H9 (cell line): ENCODE measurements around the gene PCDHB9. TPM values are rescaled to one million over a fixed set of nuclear protein-coding genes. Genes with fewer than 3 reads are reported as not detected.
"Not testable (repeated sequence)": the region's sequence is repeated elsewhere in the genome, so short reads cannot be mapped to it uniquely, and the experiment has no call there.

Experiments
- DNase-seq: peaks from one replicate; pipeline ENCODE4 v3.0.0-alpha.2; 2017
- H2AFZ ChIP-seq: one replicate; pipeline ENCODE4 v1.6.1; 2013; ENCODE audit warnings: mild to moderate bottlenecking, low read length, control low read depth, moderate library complexity
- H2AK5ac ChIP-seq: 2 replicates; pipeline ENCODE4 v1.6.1; 2013; ENCODE audit warnings: low read length, control low read depth, mixed read lengths; ENCODE audit not compliant: insufficient read length
- H2BK120ac ChIP-seq: one replicate; pipeline ENCODE4 v1.6.1; 2013; ENCODE audit warnings: low read depth, mild to moderate bottlenecking, low read length, control low read depth, inconsistent platforms; ENCODE audit not compliant: poor library complexity, severe bottlenecking
- H2BK12ac ChIP-seq: 2 replicates; pipeline ENCODE4 v1.6.1; 2013; ENCODE audit warnings: low read length, control low read depth, mixed read lengths, low read depth; ENCODE audit not compliant: insufficient read length
- H2BK15ac ChIP-seq: 2 replicates; pipeline ENCODE4 v1.6.1; 2013; ENCODE audit warnings: low read depth, low read length, control low read depth
- H2BK20ac ChIP-seq: one replicate; pipeline ENCODE4 v1.6.1; 2013; ENCODE audit warnings: low read depth, mild to moderate bottlenecking, low read length, control low read depth, inconsistent platforms; ENCODE audit not compliant: poor library complexity, severe bottlenecking
- H2BK5ac ChIP-seq: 2 replicates; pipeline ENCODE4 v1.6.1; 2013; ENCODE audit warnings: low read length, control low read depth, mixed read lengths; ENCODE audit not compliant: insufficient read length
- H3K14ac ChIP-seq: 2 replicates; pipeline ENCODE4 v1.6.1; 2013; ENCODE audit warnings: low read length, control low read depth; ENCODE audit not compliant: insufficient read depth
- H3K18ac ChIP-seq: 2 replicates; pipeline ENCODE4 v1.6.1; 2013; ENCODE audit warnings: low read depth, mild to moderate bottlenecking, mixed read lengths, low read length, control low read depth; ENCODE audit not compliant: insufficient read length
- H3K23ac ChIP-seq: 2 replicates; pipeline ENCODE4 v1.6.1; 2013; ENCODE audit warnings: low read length, control low read depth, mixed read lengths, low read depth; ENCODE audit not compliant: insufficient read length
- H3K23me2 ChIP-seq: 2 replicates; pipeline ENCODE4 v1.6.1; 2013; ENCODE audit warnings: low read depth, mild to moderate bottlenecking, mixed read lengths, low read length, control low read depth; ENCODE audit not compliant: insufficient read length, poor library complexity, severe bottlenecking
- H3K27ac ChIP-seq: 2 replicates; pipeline ENCODE4 v1.5.1; 2013; ENCODE audit warnings: low read length, control low read depth, mixed read lengths, low read depth; ENCODE audit not compliant: insufficient read length
- H3K27me3 ChIP-seq: 2 replicates; pipeline ENCODE4 v1.6.1; 2013; ENCODE audit warnings: low read length, control low read depth, inconsistent platforms; ENCODE audit not compliant: insufficient read depth
- H3K4ac ChIP-seq: 2 replicates; pipeline ENCODE4 v1.6.1; 2013; ENCODE audit warnings: low read depth, mild to moderate bottlenecking, control low read depth, inconsistent platforms, low read length, moderate library complexity
- H3K4me1 ChIP-seq: 2 replicates; pipeline ENCODE4 v1.6.1; 2013; ENCODE audit warnings: low read length, control low read depth, inconsistent platforms; ENCODE audit not compliant: insufficient read depth
- H3K4me2 ChIP-seq: 2 replicates; pipeline ENCODE4 v1.6.1; 2013; ENCODE audit warnings: low read length, control low read depth, mixed read lengths; ENCODE audit not compliant: insufficient read length, insufficient read depth
- H3K56ac ChIP-seq: 2 replicates; pipeline ENCODE4 v1.6.1; 2013; ENCODE audit warnings: low read depth, mild to moderate bottlenecking, mixed read lengths, low read length, control low read depth; ENCODE audit not compliant: insufficient read length
- H3K79me1 ChIP-seq: 2 replicates; pipeline ENCODE4 v1.6.1; 2013; ENCODE audit warnings: low read depth, mild to moderate bottlenecking, moderate library complexity, low read length, control low read depth, inconsistent platforms; ENCODE audit not compliant: insufficient read depth, poor library complexity, severe bottlenecking
- H3K79me2 ChIP-seq: 2 replicates; pipeline ENCODE4 v1.6.1; 2013; ENCODE audit warnings: low read length, control low read depth, inconsistent platforms; ENCODE audit not compliant: insufficient read depth
- H3K9ac ChIP-seq: 2 replicates; pipeline ENCODE4 v1.6.1; 2013; ENCODE audit warnings: low read length, control low read depth, mixed read lengths; ENCODE audit not compliant: insufficient read length; ENCODE audit errors: extremely low read depth
- H3K9me3 ChIP-seq: one replicate; pipeline ENCODE4 v1.6.1; 2013; ENCODE audit warnings: low read depth, low read length, inconsistent platforms; ENCODE audit not compliant: control insufficient read depth
- H3T11ph ChIP-seq: one replicate; pipeline ENCODE4 v1.6.1; 2013; ENCODE audit warnings: mild to moderate bottlenecking, low read length, control low read depth, inconsistent platforms
- H4K20me1 ChIP-seq: one replicate; pipeline ENCODE4 v1.6.1; 2013; ENCODE audit not compliant: control insufficient read depth, insufficient read length, insufficient read depth
- H4K5ac ChIP-seq: 2 replicates; pipeline ENCODE4 v1.6.1; 2013; ENCODE audit warnings: low read depth, mild to moderate bottlenecking, mixed read lengths, low read length, control low read depth; ENCODE audit not compliant: insufficient read length
- H4K8ac ChIP-seq: replicated peaks from 2 replicates; pipeline ENCODE4 v1.6.1; 2013; ENCODE audit warnings: low read length, control low read depth, mixed read lengths, low read depth; ENCODE audit not compliant: insufficient read length
- H4K91ac ChIP-seq: 2 replicates; pipeline ENCODE4 v1.6.1; 2013; ENCODE audit warnings: low read depth, mild to moderate bottlenecking, moderate library complexity, mixed read lengths, low read length, control low read depth; ENCODE audit not compliant: insufficient read length
- H3K27ac Mint-ChIP-seq, 3 experiments: 2 replicates in 2 of 3; 3 replicates in 1 of 3; pipeline ENCODE4 v1.8.0; 2020 to 2021; ENCODE audit warnings: mixed read lengths in 3 of 3, mild to moderate bottlenecking in 1 of 3, moderate library complexity in 1 of 3
- H3K27me3 Mint-ChIP-seq: 2 replicates; pipeline ENCODE4 v1.8.0; 2021; ENCODE audit warnings: low read depth, mild to moderate bottlenecking, moderate library complexity, mixed read lengths
- H3K36me3 Mint-ChIP-seq, 3 experiments: 2 replicates in 2 of 3; 3 replicates in 1 of 3; pipeline ENCODE4 v1.8.0; 2020 to 2021; ENCODE audit warnings: low read depth in 3 of 3, mixed read lengths in 3 of 3; ENCODE audit not compliant: insufficient read depth in 1 of 3
- H3K4me1 Mint-ChIP-seq, 2 experiments: 2 replicates each; pipeline ENCODE4 v1.8.0; 2020; ENCODE audit warnings: mixed read lengths in 2 of 2
- H3K4me3 Mint-ChIP-seq, 2 experiments: 2 replicates in 1 of 2; 3 replicates in 1 of 2; pipeline ENCODE4 v1.8.0; 2020 to 2021; ENCODE audit warnings: mild to moderate bottlenecking in 2 of 2, mixed read lengths in 2 of 2, moderate library complexity in 1 of 2
- H3K9me3 Mint-ChIP-seq, 2 experiments: 2 replicates in 1 of 2; 3 replicates in 1 of 2; pipeline ENCODE4 v1.8.0; 2020; ENCODE audit warnings: mild to moderate bottlenecking in 2 of 2, mixed read lengths in 2 of 2, moderate library complexity in 1 of 2
- WGBS: extraction: QIAGEN DNeasy Blood & Tissue Kit; methylation state at CpG from one replicate; pipeline ENCODE4 v1.1.7; 2013; ENCODE audit warnings: missing lambda C conversion rate, low lambda C conversion rate, mixed read lengths; ENCODE audit not compliant: insufficient read length; ENCODE audit errors: extremely low coverage; 5-methylcytosine and 5-hydroxymethylcytosine counted together
- total RNA-seq: library from RNA; stranded (reverse); gene quantifications from 2 replicates; pipeline ENCODE4 v1.2.1, GENCODE V29; 2021

The PCDHB9 gene
- total RNA-seq, 1 experiment from 2014 or later = 2.6 TPM

- H3T11ph ChIP-seq, H3K27me3 ChIP-seq, H3K4ac ChIP-seq, H4K91ac ChIP-seq, H2BK12ac ChIP-seq, H3K27me3 Mint-ChIP-seq, H3K4me1 Mint-ChIP-seq, H3K18ac ChIP-seq, H4K5ac ChIP-seq, H3K4me1 ChIP-seq, H3K27ac ChIP-seq, DNase-seq, H3K4me2 ChIP-seq, H3K14ac ChIP-seq, H2BK120ac ChIP-seq, H4K20me1 ChIP-seq, H3K79me2 ChIP-seq, H3K56ac ChIP-seq, H2BK15ac ChIP-seq, H3K9me3 ChIP-seq, H3K4me3 Mint-ChIP-seq, H3K23me2 ChIP-seq, H3K23ac ChIP-seq, H3K27ac Mint-ChIP-seq, H2BK5ac ChIP-seq, H3K79me1 ChIP-seq, H2AFZ ChIP-seq, H2BK20ac ChIP-seq, H3K9ac ChIP-seq, H2AK5ac ChIP-seq, H4K8ac ChIP-seq: not testable (repeated sequence)
- no CpG with 5 or more reads among the region's 32 CpGs for whole genome bisulfite sequencing
- H3K36me3 Mint-ChIP-seq = peaks cover 9 to 24% (median 13%) of the 10 kb centered on the region in 3 experiments
- H3K9me3 Mint-ChIP-seq = peaks cover 20 to 26% of the 10 kb centered on the region in 2 experiments
Measured at GRCh38 chr5:141179876-141180275, 7.1 kb upstream of the PCDHB9 start.
